Stromal cell of bone marrow (primary cell): ENCODE data around the gene CCT7.

Experiments used
- DNase-seq: peaks from one replicate; pipeline ENCODE4 v3.0.0-alpha.2; 2012; ENCODE audit warnings: low read depth

Gene CCT7

GRCh38 chr2:73227086-73227485 lies 7.0 kb upstream of the CCT7 start:
- no peak for DNase-seq

- DNase-seq, result no peak
Observed at GRCh38 chr2:73228631-73229030, 5.5 kb upstream of the CCT7 start.

- no peak for DNase-seq
Observed at GRCh38 chr2:73232403-73233153, 1.5 kb upstream of the CCT7 start.

- peak; percentile 100 for DNase-seq
Observed at GRCh38 chr2:73233154-73233931, 765 bp upstream of the CCT7 start, which contains the start of gene PRADC1. TSS of gene PRADC1 (minus strand) at chr2:73233239. CDS start at chr2:73233160, 79 bp downstream.

GRCh38 chr2:73235315-73236028 lies 1.4 kb downstream of the CCT7 start:
- DNase-seq, result no peak

- no peak for DNase-seq
Observed at GRCh38 chr2:73237168-73237567, 3.1 kb downstream of the CCT7 start.

- DNase-seq, result no peak
Observed at GRCh38 chr2:73238149-73238548, 4.0 kb downstream of the CCT7 start.

GRCh38 chr2:73238976-73239375 lies 4.9 kb downstream of the CCT7 start:
- no peak for DNase-seq

- no peak for DNase-seq
Observed at GRCh38 chr2:73239776-73240175, 5.7 kb downstream of the CCT7 start.

GRCh38 chr2:73243884-73244570 lies 9.9 kb downstream of the CCT7 start:
- DNase-seq, result no peak

GRCh38 chr2:73244580-73244979 lies 10.5 kb downstream of the CCT7 start:
- no peak for DNase-seq

GRCh38 chr2:73246850-73247249 lies 12.7 kb downstream of the CCT7 start:
- DNase-seq, result no peak

GRCh38 chr2:73249636-73250035 lies 15.5 kb downstream of the CCT7 start:
- no peak for DNase-seq

- no peak for DNase-seq
Observed at GRCh38 chr2:73250872-73251846, 17.1 kb downstream of the CCT7 start.

- no peak for DNase-seq
Observed at GRCh38 chr2:73252238-73253027, 18.3 kb downstream of the CCT7 start.

GRCh38 chr2:73253400-73253799 lies 19.3 kb downstream of the CCT7 start:
- no peak for DNase-seq

GRCh38 chr2:73253901-73254300 lies 19.8 kb downstream of the CCT7 start:
- no peak for DNase-seq

- no peak for DNase-seq
Observed at GRCh38 chr2:73254343-73255006, 20.4 kb downstream of the CCT7 start.

- DNase-seq, result no peak
Observed at GRCh38 chr2:73255007-73255644, 21.0 kb downstream of the CCT7 start.
